Forelimb muscle (tissue), 1 donor: ENCODE measurements around the gene PLN. TPM values are rescaled to one million over a fixed set of nuclear protein-coding genes. Genes with fewer than 3 reads are reported as not detected.

Source experiments
- polyA plus RNA-seq: library from polyadenylated mRNA; unstranded; fragments of 120-200 nt; gene quantifications from one replicate; pipeline ENCODE4 v1.2.1, GENCODE V29; 2013; ENCODE audit not compliant: insufficient read length

PLN gene
- polyA plus RNA-seq, 1 donor: 5.4 TPM

Other genes with a start within 250 kb of the PLN start
- gene CEP85L, start 103.3 kb downstream of the PLN start, polyA plus RNA-seq: 23.7 TPM